Trophoblast cell (in vitro differentiated cells and primary cell): ENCODE measurements around the gene HOXB7.

ENCODE experiments used
- DNase-seq, 2 donors: peaks; one replicate each; pipeline ENCODE4 v3.0.0-alpha.2; 2016
- H2AFZ ChIP-seq: 2 replicates; pipeline ENCODE4 v1.6.1; 2013; ENCODE audit warnings: low read length, moderate library complexity, mild to moderate bottlenecking; ENCODE audit not compliant: insufficient read depth, poor library complexity
- H2AK5ac ChIP-seq: 2 replicates; pipeline ENCODE4 v1.6.1; 2013; ENCODE audit warnings: mild to moderate bottlenecking, low read length
- H2BK120ac ChIP-seq: 2 replicates; pipeline ENCODE4 v1.6.1; 2013; ENCODE audit warnings: low read length, mild to moderate bottlenecking, moderate library complexity; ENCODE audit not compliant: insufficient read depth, poor library complexity
- H2BK12ac ChIP-seq: 2 replicates; pipeline ENCODE4 v1.6.1; 2013; ENCODE audit warnings: mild to moderate bottlenecking, low read length, moderate library complexity
- H2BK5ac ChIP-seq: 2 replicates; pipeline ENCODE4 v1.6.1; 2013; ENCODE audit warnings: low read length, low read depth, moderate library complexity, mild to moderate bottlenecking; ENCODE audit not compliant: poor library complexity
- H3K14ac ChIP-seq: 2 replicates; pipeline ENCODE4 v1.6.1; 2013; ENCODE audit warnings: mild to moderate bottlenecking, low read length
- H3K18ac ChIP-seq: 2 replicates; pipeline ENCODE4 v1.6.1; 2013; ENCODE audit warnings: mild to moderate bottlenecking, low read length
- H3K23ac ChIP-seq: 2 replicates; pipeline ENCODE4 v1.6.1; 2013; ENCODE audit warnings: low read length
- H3K27ac ChIP-seq: 2 replicates; pipeline ENCODE4 v1.5.1; 2013; ENCODE audit warnings: low read depth, mild to moderate bottlenecking, inconsistent platforms, low read length, moderate library complexity
- H3K27me3 ChIP-seq: 2 replicates; pipeline ENCODE4 v1.6.1; 2013; ENCODE audit warnings: inconsistent platforms, mild to moderate bottlenecking, low read length, moderate library complexity; ENCODE audit not compliant: insufficient read depth
- H3K36me3 ChIP-seq, 2 experiments: 1 replicate in 1 of 2; 2 replicates in 1 of 2; pipeline ENCODE4 v1.6.1; 2013; ENCODE audit warnings: low read length in 2 of 2, mild to moderate bottlenecking in 2 of 2, moderate library complexity in 1 of 2; ENCODE audit not compliant: insufficient read depth in 2 of 2, control insufficient read depth in 1 of 2
- H3K4ac ChIP-seq: 2 replicates; pipeline ENCODE4 v1.6.1; 2013; ENCODE audit warnings: low read depth, mild to moderate bottlenecking, low read length, moderate library complexity
- H3K4me1 ChIP-seq, 2 experiments: 1 replicate in 1 of 2; 2 replicates in 1 of 2; pipeline ENCODE4 v1.6.1; 2013; ENCODE audit warnings: low read length in 2 of 2, mild to moderate bottlenecking in 2 of 2, moderate library complexity in 1 of 2; ENCODE audit not compliant: insufficient read depth in 2 of 2, control insufficient read depth in 1 of 2
- H3K4me2 ChIP-seq: 2 replicates; pipeline ENCODE4 v1.6.1; 2013; ENCODE audit warnings: inconsistent platforms, mild to moderate bottlenecking, low read length, moderate library complexity
- H3K4me3 ChIP-seq: 2 replicates; pipeline ENCODE4 v1.5.1; 2013; ENCODE audit warnings: mild to moderate bottlenecking, low read depth, low read length, inconsistent platforms
- H3K79me1 ChIP-seq: one replicate; pipeline ENCODE4 v1.6.1; 2013; ENCODE audit warnings: low read length
- H3K79me2 ChIP-seq: 2 replicates; pipeline ENCODE4 v1.6.1; 2013; ENCODE audit warnings: low read length, mild to moderate bottlenecking; ENCODE audit not compliant: control insufficient read depth, insufficient read depth, poor library complexity
- H3K9ac ChIP-seq: 2 replicates; pipeline ENCODE4 v1.6.1; 2013; ENCODE audit warnings: mild to moderate bottlenecking, low read length
- H3K9me3 ChIP-seq: 2 replicates; pipeline ENCODE4 v1.6.1; 2013; ENCODE audit warnings: low read depth, mild to moderate bottlenecking, control low read depth, inconsistent platforms, low read length; ENCODE audit not compliant: insufficient read depth
- H4K12ac ChIP-seq: 2 replicates; pipeline ENCODE4 v1.6.1; 2013; ENCODE audit warnings: low read depth, mild to moderate bottlenecking, low read length, moderate library complexity
- H4K8ac ChIP-seq: 2 replicates; pipeline ENCODE4 v1.6.1; 2013; ENCODE audit warnings: low read depth, mild to moderate bottlenecking, low read length, moderate library complexity
- H4K91ac ChIP-seq: one replicate; pipeline ENCODE4 v1.6.1; 2013; ENCODE audit warnings: low read depth, mild to moderate bottlenecking, low read length, moderate library complexity
- WGBS: extraction: QIAGEN DNeasy Blood & Tissue Kit; methylation state at CpG from one replicate; pipeline ENCODE4 v1.1.7; 2013; ENCODE audit warnings: missing lambda C conversion rate; ENCODE audit not compliant: insufficient read length, insufficient coverage; ENCODE audit errors: extremely low coverage; 5-methylcytosine and 5-hydroxymethylcytosine counted together

HOXB7 gene

DNA sequence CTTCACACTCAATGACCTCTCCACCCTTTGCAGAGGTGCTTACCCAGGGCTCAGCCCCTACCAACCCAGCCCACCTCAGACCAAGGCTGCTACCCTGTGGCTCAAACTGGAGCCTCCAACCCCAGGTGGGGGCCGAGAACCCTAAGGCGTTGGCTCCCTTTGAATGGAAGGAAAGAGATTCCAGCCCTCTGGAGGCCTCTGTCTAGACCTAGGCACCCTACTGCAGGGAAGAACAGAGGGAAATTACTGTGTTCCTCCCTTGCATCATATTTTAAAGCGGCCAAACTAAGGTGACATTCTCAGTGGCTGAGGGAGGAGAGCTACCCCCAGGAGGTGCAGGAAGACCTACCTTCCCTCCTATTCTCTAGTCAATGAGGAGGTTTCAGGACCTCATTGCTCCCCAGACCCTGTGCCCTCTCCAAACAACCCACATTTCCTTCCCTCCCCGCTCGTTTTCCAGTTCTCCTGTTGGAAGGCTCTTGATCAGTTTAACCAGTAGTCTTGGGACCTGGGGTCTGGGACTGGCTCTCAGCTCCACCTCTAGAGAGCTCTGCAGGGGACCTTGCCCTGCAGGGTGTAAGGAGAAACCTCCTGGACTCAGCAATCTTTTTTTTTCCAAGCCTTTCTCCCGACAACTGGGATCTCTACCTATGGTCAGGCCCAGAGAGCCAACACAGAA lies 9.8 kb upstream of the HOXB7 start:
- Histone ChIP-seq H3K27me3 (peaks cover 95% of the 10 kb centered on the region), H4K12ac (no peak overlapping the region), H3K14ac (no peak overlapping the region), H4K8ac (no peak overlapping the region), H4K91ac (no peak overlapping the region), H3K9ac (no peak overlapping the region), H3K36me3 (no peaks in the 10 kb centered on the region), H2BK12ac (no peak overlapping the region), H2BK120ac (no peak overlapping the region), H3K79me2 (no peaks in the 10 kb centered on the region), H3K9me3 (peaks cover 15% of the 10 kb centered on the region), H3K18ac (no peak overlapping the region), H3K23ac (no peak overlapping the region), H3K4ac (no peak overlapping the region), H3K4me2 (no peak overlapping the region), H3K79me1 (no peaks in the 10 kb centered on the region), H2AFZ (no peak overlapping the region), H3K27ac (no peak overlapping the region), H2BK5ac (no peak overlapping the region), H2AK5ac (no peak overlapping the region), H3K4me1 (peaks cover 8 to 11% of the 10 kb centered on the region in 2 experiments), H3K4me3 (no peak overlapping the region)
- DNase-seq, result no peak
- WGBS, result no CpG with 5 or more reads among the region's 6 CpGs

DNA sequence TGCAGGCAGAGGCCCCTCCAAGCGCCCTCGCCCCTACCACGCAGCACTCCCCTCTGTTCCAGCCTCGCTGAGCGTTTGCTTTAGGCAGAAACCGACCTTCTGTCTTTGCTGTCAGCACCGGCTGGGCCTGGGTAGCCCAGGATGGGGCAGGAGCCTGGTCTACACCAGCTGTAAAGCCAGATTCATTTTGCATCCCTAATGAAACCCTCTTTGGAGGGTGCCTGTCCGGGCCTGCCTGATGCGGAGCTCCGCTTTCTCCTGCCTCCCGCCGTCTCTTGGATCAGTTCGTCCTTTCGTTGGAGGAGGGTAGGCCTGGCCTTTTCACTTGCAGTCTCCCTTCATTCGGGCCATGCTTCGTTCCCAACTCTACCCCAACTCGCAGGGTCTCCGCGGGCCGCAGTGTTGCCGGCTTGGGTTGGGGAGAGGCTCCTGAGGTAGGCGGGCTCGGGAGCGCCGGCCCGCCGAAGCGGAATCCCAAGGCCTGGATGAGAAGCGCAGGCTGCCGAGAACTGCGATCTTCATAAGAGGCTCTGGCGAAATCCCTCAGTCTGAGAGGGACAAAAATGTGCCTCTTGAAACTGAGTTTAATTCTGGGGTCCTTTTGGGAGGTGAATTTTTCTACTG lies 9.1 kb upstream of the HOXB7 start:
- WGBS, result no CpG with 5 or more reads among the region's 32 CpGs
- Histone ChIP-seq H3K4ac (no peak overlapping the region), H3K14ac (no peak overlapping the region)

DNA sequence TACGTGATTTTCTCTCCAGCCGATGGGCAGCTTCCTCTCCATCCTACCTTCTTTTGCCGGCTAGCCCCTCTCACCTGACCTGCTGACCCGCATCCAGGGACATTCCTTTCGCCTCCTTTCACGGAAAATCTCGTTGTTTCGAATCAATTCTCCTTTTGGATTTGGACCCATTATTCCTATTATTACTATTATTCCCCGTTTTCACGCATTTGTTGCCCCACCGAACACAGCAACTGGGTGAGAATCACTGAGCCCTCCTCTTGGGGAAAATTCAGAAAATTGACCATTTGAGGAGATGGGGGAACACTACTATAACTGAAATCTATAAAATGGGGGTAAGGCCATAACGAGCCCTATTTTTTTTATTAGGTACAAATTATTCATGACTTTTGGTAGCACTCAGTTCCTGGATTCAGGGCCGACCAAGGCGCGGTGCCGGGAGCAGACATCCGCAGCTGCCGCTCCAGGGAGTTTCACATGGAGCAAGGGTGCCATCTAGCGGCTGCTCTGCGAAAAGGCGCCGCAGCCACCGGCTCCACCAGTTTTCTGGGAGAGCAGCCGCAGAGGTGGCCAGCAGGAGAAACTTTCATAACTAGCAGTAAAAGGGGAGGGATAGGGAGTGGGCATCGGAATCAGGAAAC lies 7.6 kb upstream of the HOXB7 start:
- peak; percentile 84 to 95 for DNase-seq
- Histone ChIP-seq H3K36me3 (no peaks in the 10 kb centered on the region), H2AK5ac (no peak overlapping the region), H3K9ac (no peak overlapping the region), H3K9me3 (peaks cover 15% of the 10 kb centered on the region), H3K27ac (no peak overlapping the region), H3K4me1 (peaks cover 6 to 7% of the 10 kb centered on the region in 2 experiments), H3K4me2 (peak overlapping the region; percentile 50), H3K79me1 (peaks cover 2% of the 10 kb centered on the region), H3K4ac (no peak overlapping the region), H2BK5ac (no peak overlapping the region), H3K23ac (no peak overlapping the region), H4K91ac (no peak overlapping the region), H3K14ac (no peak overlapping the region), H2BK12ac (no peak overlapping the region), H3K79me2 (no peaks in the 10 kb centered on the region), H4K8ac (no peak overlapping the region), H3K4me3 (no peak overlapping the region), H2BK120ac (no peak overlapping the region), H2AFZ (no peak overlapping the region), H3K18ac (no peak overlapping the region), H3K27me3 (peaks cover 90% of the 10 kb centered on the region), H4K12ac (no peak overlapping the region)
- no CpG with 5 or more reads among the region's 25 CpGs for WGBS

More for the DNA sequence above, 9.1 kb upstream of the HOXB7 start:
- no peak overlapping the region for H4K91ac ChIP-seq
- no peak overlapping the region for H3K27ac ChIP-seq
- H2AFZ ChIP-seq, result no peak overlapping the region
- no peak overlapping the region for H3K9ac ChIP-seq
- no peak overlapping the region for H3K18ac ChIP-seq
- no peak overlapping the region for H2AK5ac ChIP-seq
- H4K12ac ChIP-seq, result no peak overlapping the region
- DNase-seq, result no peak
- no peak overlapping the region for H3K23ac ChIP-seq
- H3K4me3 ChIP-seq, result no peak overlapping the region
- H2BK120ac ChIP-seq, result no peak overlapping the region
- no peaks in the 10 kb centered on the region for H3K79me2 ChIP-seq
- no peaks in the 10 kb centered on the region for H3K36me3 ChIP-seq
- peaks cover 15% of the 10 kb centered on the region for H3K9me3 ChIP-seq
- H2BK12ac ChIP-seq, result no peak overlapping the region
- no peak overlapping the region for H2BK5ac ChIP-seq
- no peak overlapping the region for H4K8ac ChIP-seq
- H3K27me3 ChIP-seq, result peaks cover 94% of the 10 kb centered on the region
- peaks cover 3 to 5% of the 10 kb centered on the region in 2 experiments for H3K4me1 ChIP-seq
- H3K4me2 ChIP-seq, result no peak overlapping the region
- H3K79me1 ChIP-seq, result no peaks in the 10 kb centered on the region

DNA sequence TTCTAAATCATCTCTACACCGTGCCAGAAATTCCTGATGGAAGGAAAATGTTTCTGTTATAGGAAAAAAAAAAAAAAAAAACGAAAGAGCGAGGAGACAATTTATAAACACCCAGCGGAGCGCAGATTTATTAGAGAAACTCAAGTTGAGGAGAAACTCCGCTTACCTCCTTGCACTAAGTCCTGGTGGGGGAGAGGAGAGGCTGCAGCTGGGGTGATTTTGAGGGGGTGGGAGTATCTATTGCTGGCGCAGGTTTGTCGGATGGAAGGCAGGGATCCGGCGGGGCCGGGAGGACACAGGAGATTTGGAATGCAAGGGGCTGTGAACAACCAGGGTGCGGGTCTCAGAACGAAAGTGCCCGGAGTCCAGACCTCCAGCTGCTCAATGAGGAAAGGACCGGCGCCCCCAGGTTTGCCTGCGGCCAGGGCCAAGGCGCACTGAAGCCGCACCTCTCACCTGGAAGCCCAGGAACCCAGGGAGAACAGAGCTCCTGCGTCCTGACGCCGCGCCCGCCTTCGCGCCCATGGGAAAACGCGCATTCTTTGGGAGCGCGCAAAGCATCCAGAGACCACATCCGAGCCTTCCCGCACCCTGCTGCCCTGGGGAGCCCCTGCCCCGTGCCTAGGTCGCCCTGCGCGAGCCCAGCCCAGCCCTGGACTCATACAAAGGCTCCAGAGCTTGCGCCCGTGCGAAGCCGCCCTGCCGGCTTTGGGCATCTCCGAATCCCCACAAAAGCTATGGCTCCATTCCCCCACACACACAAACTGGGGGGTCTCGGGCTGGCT lies 6.8 kb upstream of the HOXB7 start:
- H3K23ac ChIP-seq, result no peak overlapping the region
- peaks cover 6 to 7% of the 10 kb centered on the region in 2 experiments for H3K4me1 ChIP-seq
- no peak overlapping the region for H2BK120ac ChIP-seq
- H3K36me3 ChIP-seq, result no peaks in the 10 kb centered on the region
- no peak overlapping the region for H3K4me3 ChIP-seq
- no peak overlapping the region for H3K4me2 ChIP-seq
- H2AK5ac ChIP-seq, result no peak overlapping the region
- H3K79me2 ChIP-seq, result no peaks in the 10 kb centered on the region
- no peak overlapping the region for H3K4ac ChIP-seq
- no peak for DNase-seq
- no peak overlapping the region for H4K12ac ChIP-seq
- no peak overlapping the region for H4K8ac ChIP-seq
- H3K18ac ChIP-seq, result no peak overlapping the region
- peaks cover 11% of the 10 kb centered on the region for H3K9me3 ChIP-seq
- H4K91ac ChIP-seq, result no peak overlapping the region
- no peak overlapping the region for H3K27ac ChIP-seq
- peaks cover 83% of the 10 kb centered on the region for H3K27me3 ChIP-seq
- WGBS, result no CpG with 5 or more reads among the region's 43 CpGs
- no peak overlapping the region for H3K14ac ChIP-seq
- H2BK5ac ChIP-seq, result no peak overlapping the region
- H2BK12ac ChIP-seq, result no peak overlapping the region
- H3K9ac ChIP-seq, result no peak overlapping the region
- H3K79me1 ChIP-seq, result peaks cover 2% of the 10 kb centered on the region
- H2AFZ ChIP-seq, result no peak overlapping the region
